ENCODE measurements around the gene LY6G6D.

- peak; percentile 9; the same call in 1 of the 2 replicates for TF ChIP-seq CTCF (IDR thresholded peaks at IDR 0.05; ENCODE audit: low read depth, low read length)
- no peak for TF ChIP-seq EZH2phosphoT487 (IDR thresholded peaks at IDR 0.05; ENCODE audit: low read depth)
These were observed 2.5 kb downstream of the LY6G6D start for GRCh38 chr6:31717499-31718222.

All from OCI-LY3 (cell line).